Activated naive CD4-positive, alpha-beta T cell treated with anti-CD3 and anti-CD28 coated beads for 36 hours (primary cell): ENCODE results near the gene PLEKHG2. TPM values are rescaled to one million over a fixed set of nuclear protein-coding genes. Genes with fewer than 3 reads are reported as not detected.
"Not testable (repeated sequence)": the region's sequence is repeated elsewhere in the genome, so short reads cannot be mapped to it uniquely, and the experiment has no call there.

ENCODE experiments used
- CTCF ChIA-PET: fragments of 350-600 bp; sonication (Branson Sonifier 250); formaldehyde crosslinking; loops from one replicate; lab custom pipeline; 2021; ENCODE audit warnings: antibody characterized with exemption; lab: Charles Lee
- DNase-seq: peaks from one replicate; pipeline ENCODE4 v3.0.0-alpha.2; 2020
- H3K27ac Mint-ChIP-seq: one replicate; pipeline ENCODE4 v1.8.0; 2021; ENCODE audit warnings: mild to moderate bottlenecking, mixed read lengths
- H3K27me3 Mint-ChIP-seq: one replicate; pipeline ENCODE4 v1.8.0; 2021; ENCODE audit warnings: low read depth, mixed read lengths
- H3K36me3 Mint-ChIP-seq: one replicate; pipeline ENCODE4 v1.8.0; 2021; ENCODE audit warnings: low read depth, mixed read lengths
- H3K4me1 Mint-ChIP-seq: one replicate; pipeline ENCODE4 v1.8.0; 2021; ENCODE audit warnings: low read depth, mixed read lengths
- H3K4me3 Mint-ChIP-seq: one replicate; pipeline ENCODE4 v1.8.0; 2021; ENCODE audit warnings: mild to moderate bottlenecking, moderate library complexity, mixed read lengths
- H3K9me3 Mint-ChIP-seq: one replicate; pipeline ENCODE4 v1.8.0; 2021; ENCODE audit warnings: mixed read lengths
- intact Hi-C: fragments of 100-400 bp; cut with micrococcal nuclease; formaldehyde crosslinking; loops from one replicate; pipeline ENCODE4 v1.15.1; 2023
- total RNA-seq, 2 experiments: library from RNA; stranded (reverse); gene quantifications; one replicate each; pipeline ENCODE4 v1.2.3, GENCODE V29; 2021

Gene PLEKHG2
- total RNA-seq, 2 experiments from 2014 or later = 27.3 to 34.6 TPM

DNA sequence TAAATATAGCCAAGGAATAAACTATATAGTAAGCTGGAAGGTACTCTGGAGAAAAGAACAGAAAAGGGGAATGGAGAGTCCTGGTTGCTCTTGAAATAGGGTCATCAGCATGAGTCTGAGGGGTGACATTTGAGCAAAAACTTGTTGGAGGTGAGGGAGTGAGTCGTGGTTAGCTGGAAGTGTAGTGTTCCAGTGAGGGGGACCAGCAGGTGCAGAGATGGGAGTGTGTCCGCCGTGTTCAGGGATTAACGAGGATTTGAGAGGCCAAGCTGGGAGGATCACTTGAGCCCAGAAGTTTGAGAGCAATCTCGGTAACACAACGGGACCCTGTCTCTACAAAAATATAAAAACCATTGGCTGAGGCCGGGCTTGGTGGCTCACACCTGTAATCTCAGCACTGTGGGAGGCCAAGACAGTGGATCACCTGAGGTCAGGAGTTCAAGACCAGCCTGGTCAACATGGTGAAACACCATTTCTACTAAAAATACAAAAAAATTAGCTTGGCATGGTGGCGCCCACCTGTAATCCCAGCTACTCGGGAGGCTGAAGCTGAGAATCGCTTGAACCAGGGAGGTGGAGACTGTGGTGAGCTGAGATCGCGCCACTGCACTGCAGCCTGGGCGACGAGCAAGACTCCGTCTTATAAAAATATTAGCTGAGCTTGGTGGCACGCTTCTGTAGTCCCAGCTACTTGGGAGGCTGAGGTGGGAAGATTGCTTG lies 34.1 kb downstream of the PLEKHG2 start:
- DNase-seq = no peak
- H3K4me3 Mint-ChIP-seq = peak overlapping the region; percentile 99
- CTCF ChIA-PET = interaction anchor here (0.6 to 4.1 kb wide), 3 partner anchors 11 to 250 kb away, joined by 3 to 13 read pairs (median 3); partner anchors contain the start of genes NCCRP1 and RPS16
- no peaks in the 10 kb centered on the region for H3K27me3 Mint-ChIP-seq
- peak overlapping the region; percentile 96 for H3K27ac Mint-ChIP-seq
- intact Hi-C loops = loop anchor here (10.0 kb wide), 2 partner anchors 398 to 548 kb away; partner anchors contain the start of genes FBL and ZNF546
- peaks cover 39% of the 10 kb centered on the region for H3K36me3 Mint-ChIP-seq
- peaks cover 53% of the 10 kb centered on the region for H3K4me1 Mint-ChIP-seq
- no peaks in the 10 kb centered on the region for H3K9me3 Mint-ChIP-seq

DNA sequence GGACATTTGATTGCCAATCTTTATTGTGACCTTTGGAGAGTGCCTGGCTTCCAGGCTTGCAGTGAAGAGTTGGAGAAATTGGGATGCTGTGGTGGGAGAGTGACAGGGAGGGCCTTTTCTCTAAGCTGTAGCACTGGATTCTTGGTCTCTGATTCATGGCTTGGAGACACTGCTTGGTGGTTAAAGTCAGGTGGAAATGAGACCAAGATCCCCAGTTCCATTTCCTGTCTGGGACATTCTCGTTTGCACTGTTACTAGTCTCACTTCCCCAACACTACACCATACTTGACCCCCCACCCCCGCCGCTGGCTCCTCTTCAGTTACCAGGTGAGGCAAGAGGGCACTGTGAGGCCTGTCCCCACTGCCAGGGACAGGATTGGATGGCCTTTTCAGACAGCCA lies 35.8 kb downstream of the PLEKHG2 start:
- DNase-seq = peak; percentile 72

DNA sequence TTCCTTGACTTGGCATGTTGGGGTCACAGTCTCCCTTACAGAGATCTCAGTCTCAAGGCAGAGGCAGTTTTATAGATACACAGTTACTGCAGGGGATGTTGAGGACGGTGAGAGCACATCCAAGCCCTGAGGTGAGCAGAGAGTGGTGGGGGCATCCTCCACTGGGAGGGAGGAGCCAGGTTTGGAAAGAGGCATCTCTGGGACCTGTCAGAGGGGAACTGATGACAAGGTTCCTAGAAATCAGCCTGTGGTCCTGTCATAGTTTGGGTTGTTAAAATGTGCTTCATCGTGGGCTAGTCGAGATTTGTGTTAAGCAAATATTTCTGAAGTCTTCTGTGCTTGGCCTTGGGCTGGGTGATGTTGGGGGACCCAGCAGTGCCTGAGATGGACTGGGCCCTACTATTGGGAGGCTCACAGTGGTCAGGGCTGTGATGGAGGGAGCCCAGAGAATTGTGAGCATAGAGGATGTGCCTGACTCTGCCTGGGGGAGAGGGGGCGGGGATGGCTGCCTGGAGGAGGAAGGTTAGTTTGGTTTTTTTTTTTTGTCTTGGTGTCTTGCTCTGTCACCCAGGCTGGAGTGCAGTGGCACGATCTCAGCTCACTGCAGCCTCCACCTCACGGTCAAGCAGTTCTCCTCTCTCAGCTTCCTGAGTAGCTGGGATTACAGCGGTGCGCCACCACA lies 36.8 kb downstream of the PLEKHG2 start:
- Mint-ChIP-seq H3K4me3 (peak overlapping the region; percentile 37), H3K9me3 (no peaks in the 10 kb centered on the region), H3K4me1 (peaks cover 70% of the 10 kb centered on the region), H3K36me3 (peaks cover 57% of the 10 kb centered on the region), H3K27ac (peak overlapping the region; percentile 96), H3K27me3 (no peaks in the 10 kb centered on the region)
- CTCF ChIA-PET = interaction anchor here (0.6 to 1.5 kb wide), 2 partner anchors 22 to 26 kb away, joined by 3 to 4 read pairs; no protein-coding TSS in a partner anchor
- intact Hi-C loops = loop anchor here (10.0 kb wide), 2 partner anchors 396 to 546 kb away; partner anchors contain the start of genes FBL and ZNF546
- DNase-seq = peak; percentile 47

More for the DNA sequence above, 35.8 kb downstream of the PLEKHG2 start:
- CTCF ChIA-PET = interaction anchor here (1.1 kb wide), 1 partner anchor 26 kb away, joined by 3 read pairs; no protein-coding TSS in a partner anchor
- peak overlapping the region; percentile 96 for H3K27ac Mint-ChIP-seq
- no peaks in the 10 kb centered on the region for H3K27me3 Mint-ChIP-seq
- peaks cover 68% of the 10 kb centered on the region for H3K4me1 Mint-ChIP-seq
- intact Hi-C loops = loop anchor here (10.0 kb wide), 2 partner anchors 397 to 547 kb away; partner anchors contain the start of genes FBL and ZNF546
- peak overlapping the region; percentile 99 for H3K4me3 Mint-ChIP-seq
- H3K36me3 Mint-ChIP-seq = peaks cover 54% of the 10 kb centered on the region
- H3K9me3 Mint-ChIP-seq = no peaks in the 10 kb centered on the region

DNA sequence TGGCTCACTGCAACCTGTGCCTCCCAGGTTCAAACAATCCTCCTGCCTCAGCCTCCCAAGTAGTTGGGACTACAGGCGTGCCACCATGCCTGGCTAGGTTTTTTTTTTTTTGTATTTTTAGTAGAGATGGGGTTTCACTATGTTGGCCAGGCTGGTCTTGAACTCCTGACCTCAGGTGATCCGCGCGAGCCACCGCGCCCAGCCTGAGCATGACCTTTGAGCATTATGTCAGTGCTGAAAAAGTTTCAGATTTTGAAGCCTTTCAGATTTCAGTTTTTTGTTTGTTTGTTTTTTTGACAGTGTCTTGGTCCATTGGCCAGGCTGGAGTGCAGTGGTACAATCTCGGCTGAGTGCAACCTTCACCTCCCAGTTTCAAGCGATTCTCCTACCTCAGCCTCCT lies 38.8 kb downstream of the PLEKHG2 start:
- CTCF ChIA-PET = interaction anchor here (1.6 to 1.7 kb wide), 2 partner anchors 13 to 82 kb away, joined by 3 to 4 read pairs; no protein-coding TSS in a partner anchor
- H3K9me3 Mint-ChIP-seq, H3K4me3 Mint-ChIP-seq, DNase-seq, intact Hi-C loops, H3K27me3 Mint-ChIP-seq: not testable (repeated sequence)
- Mint-ChIP-seq H3K27ac (peak overlapping the region; percentile 73), H3K36me3 (peaks cover 51% of the 10 kb centered on the region), H3K4me1 (peaks cover 63% of the 10 kb centered on the region)

DNA sequence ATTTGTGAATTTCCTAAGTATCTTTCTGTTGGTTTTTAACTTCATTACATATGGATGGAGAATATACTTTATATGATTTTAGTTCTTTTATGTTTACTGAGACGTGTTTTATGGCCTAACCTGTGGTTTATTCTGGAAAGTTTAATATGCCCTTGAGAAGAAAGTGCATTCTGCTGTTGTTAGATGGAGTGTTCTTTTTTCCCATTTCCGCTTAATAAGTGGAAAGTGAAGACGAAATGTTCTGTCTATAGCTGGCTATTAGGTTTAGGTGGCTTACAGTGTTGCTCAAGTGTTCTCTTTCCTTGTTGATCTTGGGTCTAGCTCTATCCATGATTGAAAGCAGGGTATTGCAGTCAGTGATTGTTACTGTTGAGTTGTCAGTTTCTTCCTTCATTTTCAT lies 50.9 kb downstream of the PLEKHG2 start:
- no peaks in the 10 kb centered on the region for H3K27me3 Mint-ChIP-seq
- no peak for DNase-seq
- no peak overlapping the region for H3K4me3 Mint-ChIP-seq
- no peaks in the 10 kb centered on the region for H3K9me3 Mint-ChIP-seq
- H3K36me3 Mint-ChIP-seq = peaks cover 52% of the 10 kb centered on the region
- H3K27ac Mint-ChIP-seq = peak overlapping the region; percentile 1
- intact Hi-C loops = no loop called here
- H3K4me1 Mint-ChIP-seq = no peaks in the 10 kb centered on the region
- CTCF ChIA-PET = interaction anchor here (1.4 to 2.3 kb wide), 2 partner anchors 11 to 23 kb away, joined by 7 read pairs; no protein-coding TSS in a partner anchor

DNA sequence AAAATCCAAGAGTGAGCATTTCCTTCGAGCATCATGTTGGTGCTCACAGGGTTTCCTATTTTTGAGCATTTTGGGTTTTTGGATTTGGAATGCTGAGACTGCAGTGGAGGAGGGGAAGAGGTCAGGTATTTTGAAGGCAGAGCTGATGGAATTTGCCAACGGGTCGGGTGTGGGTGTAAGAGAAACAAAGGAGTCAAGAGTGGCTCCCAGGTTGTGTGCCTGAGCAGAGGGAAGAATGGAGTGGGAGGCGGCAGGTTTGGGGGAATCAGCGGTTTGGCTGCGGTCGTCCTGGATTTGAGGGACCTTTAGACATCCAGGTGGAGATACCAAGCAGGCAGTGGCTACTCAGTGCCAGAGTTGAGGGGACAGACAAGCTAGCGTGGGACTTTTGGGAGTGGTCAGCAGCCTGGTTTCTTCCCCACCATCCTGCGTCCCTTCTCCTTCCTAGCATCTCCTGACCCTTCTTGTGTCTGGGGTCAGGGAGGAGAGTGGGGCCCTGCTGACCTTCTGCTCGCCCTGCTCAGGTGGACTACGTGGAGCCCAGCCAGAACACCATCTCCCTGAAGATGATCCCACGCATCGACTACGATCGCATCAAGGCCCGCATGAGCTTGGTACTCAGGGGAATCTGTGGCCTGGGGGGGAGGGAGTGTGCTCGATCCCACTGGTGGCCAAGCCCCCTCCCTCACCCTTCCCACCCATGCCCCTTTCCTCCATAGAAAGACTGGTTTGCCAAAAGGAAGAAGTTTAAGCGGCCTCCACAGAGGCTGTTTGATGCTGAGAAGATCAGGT lies 53.7 kb downstream of the PLEKHG2 start:
- CTCF ChIA-PET = interaction anchor here (2.3 kb wide), 1 partner anchor 26 kb away, joined by 7 read pairs; no protein-coding TSS in a partner anchor
- Mint-ChIP-seq H3K4me3 (no peak overlapping the region), H3K27ac (no peak overlapping the region), H3K36me3 (peaks cover 54% of the 10 kb centered on the region), H3K9me3 (no peaks in the 10 kb centered on the region), H3K27me3 (no peaks in the 10 kb centered on the region), H3K4me1 (peaks cover 16% of the 10 kb centered on the region)
- intact Hi-C loops = no loop called here
- DNase-seq = no peak

DNA sequence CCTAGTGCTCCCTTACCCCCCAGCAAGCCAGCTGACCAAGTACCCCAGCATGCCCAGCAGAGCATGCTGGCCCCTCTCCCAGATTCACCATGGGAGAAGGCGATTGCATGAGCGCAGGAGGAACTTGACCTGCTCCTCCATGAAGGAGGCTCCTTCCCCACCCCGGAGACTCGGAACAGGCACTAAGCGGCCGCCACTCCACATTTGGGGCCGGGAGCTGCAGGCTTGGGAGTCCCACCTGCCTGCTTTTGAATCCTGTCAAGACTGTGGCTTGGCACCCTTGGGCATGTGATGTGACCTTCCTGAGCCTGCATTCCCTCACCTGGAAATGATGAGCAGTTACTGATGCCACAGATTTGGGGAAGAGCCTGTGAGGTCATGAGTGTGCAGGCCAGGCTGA lies 55.5 kb downstream of the PLEKHG2 start:
- no peak overlapping the region for H3K4me3 Mint-ChIP-seq
- H3K27me3 Mint-ChIP-seq = no peaks in the 10 kb centered on the region
- CTCF ChIA-PET = interaction anchor here (0.9 kb wide), 1 partner anchor 28 kb away, joined by 3 read pairs; no protein-coding TSS in a partner anchor
- no peak overlapping the region for H3K27ac Mint-ChIP-seq
- intact Hi-C loops = no loop called here
- DNase-seq = no peak
- peaks cover 60% of the 10 kb centered on the region for H3K36me3 Mint-ChIP-seq
- no peaks in the 10 kb centered on the region for H3K9me3 Mint-ChIP-seq
- peaks cover 17% of the 10 kb centered on the region for H3K4me1 Mint-ChIP-seq

DNA sequence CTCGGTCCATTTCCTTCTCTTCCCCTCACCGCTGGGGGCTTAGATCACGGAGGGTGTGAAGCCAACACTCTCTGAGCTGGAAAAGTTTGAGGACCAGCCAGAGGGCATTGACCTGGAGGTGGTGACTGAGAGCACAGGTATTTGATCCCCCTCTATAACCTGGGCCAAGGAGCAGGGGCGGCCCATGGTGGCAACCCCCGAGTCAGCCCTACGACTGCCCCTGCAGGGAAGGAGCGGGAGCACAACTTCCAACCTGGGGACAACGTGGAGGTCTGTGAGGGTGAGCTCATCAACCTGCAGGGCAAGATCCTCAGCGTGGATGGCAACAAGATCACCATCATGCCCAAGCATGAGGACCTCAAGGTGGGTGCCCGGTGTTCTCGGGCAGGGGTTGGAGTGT lies 56.6 kb downstream of the PLEKHG2 start:
- Mint-ChIP-seq H3K9me3 (no peaks in the 10 kb centered on the region), H3K4me3 (no peak overlapping the region), H3K27ac (no peak overlapping the region), H3K36me3 (peaks cover 52% of the 10 kb centered on the region), H3K4me1 (peaks cover 17% of the 10 kb centered on the region), H3K27me3 (no peaks in the 10 kb centered on the region)
- CTCF ChIA-PET = no interaction called here
- no peak for DNase-seq
- intact Hi-C loops = no loop called here

DNA sequence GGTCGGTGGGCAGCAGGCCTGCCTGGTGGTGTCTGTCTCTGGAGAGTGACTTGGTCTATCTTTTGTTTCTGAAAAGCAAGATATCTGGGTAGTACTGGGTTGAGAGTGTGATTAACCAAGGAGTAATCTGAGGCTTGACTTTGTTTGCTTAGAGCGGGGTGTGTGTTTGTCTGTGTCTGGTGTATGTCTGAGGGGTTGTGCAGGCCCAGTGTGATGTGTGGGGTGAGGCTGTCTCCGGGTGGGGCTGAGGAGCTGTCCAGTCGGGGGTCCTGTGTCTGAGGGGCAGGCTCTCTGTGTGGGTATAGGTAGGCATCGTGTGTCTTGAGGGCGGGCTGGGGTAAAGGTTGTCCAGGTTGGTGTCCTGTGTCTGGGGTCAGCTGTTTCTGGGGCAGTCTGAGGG lies 57.1 kb downstream of the PLEKHG2 start:
- intact Hi-C loops = no loop called here
- no peak overlapping the region for H3K4me3 Mint-ChIP-seq

DNA sequence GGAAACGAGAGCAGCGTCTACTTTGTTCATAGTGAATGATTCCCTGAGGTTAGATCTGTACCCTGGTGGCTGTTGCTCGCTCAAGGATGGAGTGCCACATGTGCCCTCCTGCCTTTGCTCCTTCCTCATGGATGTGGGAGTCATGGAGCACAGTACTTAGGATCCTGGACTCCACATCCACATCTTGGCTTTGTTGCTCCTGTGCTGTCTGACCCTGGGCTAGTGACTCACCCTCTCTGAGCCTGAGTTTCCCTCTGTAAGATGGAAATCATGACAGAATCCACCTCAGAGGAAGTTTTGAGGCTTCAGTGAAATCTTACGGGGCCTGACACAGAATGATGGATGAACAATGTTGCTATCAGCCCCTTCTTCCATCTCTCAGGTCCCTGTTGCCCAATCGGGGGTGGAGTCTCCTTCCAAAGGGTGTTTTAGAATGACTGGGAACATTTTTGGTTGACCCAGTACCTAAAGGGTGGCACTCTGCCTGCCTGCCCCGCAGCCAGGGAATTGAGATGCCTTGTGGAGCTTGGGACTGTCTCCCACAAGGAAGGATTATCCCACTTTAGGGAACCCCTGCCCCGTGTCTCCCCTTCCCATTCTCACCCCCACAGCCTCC lies 58.4 kb downstream of the PLEKHG2 start:
- Mint-ChIP-seq H3K9me3 (no peaks in the 10 kb centered on the region), H3K4me1 (peaks cover 17% of the 10 kb centered on the region), H3K36me3 (peaks cover 52% of the 10 kb centered on the region), H3K4me3 (no peak overlapping the region), H3K27me3 (no peaks in the 10 kb centered on the region), H3K27ac (peak overlapping the region; percentile 33)
- no peak for DNase-seq
- intact Hi-C loops = no loop called here
- CTCF ChIA-PET = interaction anchor here (0.6 to 1.2 kb wide), 3 partner anchors 31 to 106 kb away, joined by 3 to 5 read pairs (median 5); partner anchors contain the start of gene EID2B

More for the DNA sequence above, 57.1 kb downstream of the PLEKHG2 start:
- H3K27ac Mint-ChIP-seq = peak overlapping the region; percentile 13
- CTCF ChIA-PET = no interaction called here
- no peaks in the 10 kb centered on the region for H3K9me3 Mint-ChIP-seq
- peaks cover 17% of the 10 kb centered on the region for H3K4me1 Mint-ChIP-seq
- DNase-seq = no peak
- H3K27me3 Mint-ChIP-seq = no peaks in the 10 kb centered on the region
- peaks cover 56% of the 10 kb centered on the region for H3K36me3 Mint-ChIP-seq

DNA sequence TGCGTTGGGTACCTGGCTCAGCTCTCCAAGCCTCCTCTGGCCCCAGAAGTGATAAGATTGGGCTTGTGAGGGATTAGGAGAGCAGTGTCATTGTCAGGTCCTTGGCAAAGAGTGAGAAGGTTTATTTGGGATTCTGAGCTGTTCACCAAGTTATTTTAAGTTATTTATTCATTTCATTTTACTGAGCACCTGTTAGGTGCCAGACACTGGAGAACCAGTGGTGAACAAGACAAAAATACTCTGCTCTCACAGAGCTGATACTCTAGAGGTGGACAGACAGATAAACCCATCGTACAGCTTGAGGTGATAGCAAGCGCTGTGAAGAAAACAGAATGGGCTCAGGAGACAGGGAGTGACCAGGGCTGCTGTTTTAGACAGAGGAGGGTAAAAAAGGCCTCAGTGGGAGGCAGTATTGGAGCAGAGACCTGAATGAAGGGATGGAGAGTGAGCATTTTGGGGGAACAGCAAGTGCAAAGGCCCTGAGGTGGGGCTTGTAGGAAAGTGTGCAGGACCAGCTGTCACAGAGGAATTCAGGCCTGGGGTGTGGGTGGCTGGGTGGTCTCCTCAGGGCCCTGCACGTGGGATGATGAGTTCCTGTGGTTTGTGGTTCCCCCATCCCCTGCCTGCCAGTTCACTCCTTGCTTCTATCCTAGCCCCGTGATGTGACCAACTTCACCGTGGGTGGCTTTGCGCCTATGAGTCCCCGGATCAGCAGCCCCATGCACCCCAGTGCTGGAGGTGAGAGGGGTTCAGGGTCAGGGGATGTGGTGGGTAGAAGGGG lies 59.5 kb downstream of the PLEKHG2 start:
- no peak for DNase-seq
- Mint-ChIP-seq H3K9me3 (no peaks in the 10 kb centered on the region), H3K36me3 (peaks cover 48% of the 10 kb centered on the region), H3K27me3 (no peaks in the 10 kb centered on the region), H3K27ac (no peak overlapping the region), H3K4me1 (peaks cover 17% of the 10 kb centered on the region), H3K4me3 (no peak overlapping the region)
- intact Hi-C loops = no loop called here
- CTCF ChIA-PET = interaction anchor here (1.1 to 1.2 kb wide), 3 partner anchors 22 to 61 kb away, joined by 3 to 5 read pairs (median 4); partner anchors contain the start of gene EID2B
